Naive thymus-derived CD8-positive, alpha-beta T cell (primary cell): ENCODE data around the gene ASPHD2. TPM values are rescaled to one million over a fixed set of nuclear protein-coding genes. Genes with fewer than 3 reads are reported as not detected.

ENCODE experiments used
- ATAC-seq, 2 donors: fragments of 150-1000 bp; cut with Tn5 transposase in 1 of 2; sonication (Bioruptor Pico), chemical (Tn5 transposase) in 1 of 2; 1 replicate in 1 of 2; 2 replicates in 1 of 2; pipeline ENCODE4 v1.10.0; 2021; ENCODE audit warnings: mild to moderate bottlenecking in 2 of 2, moderate library complexity in 2 of 2
- POLR2A ChIA-PET: fragments of 350-600 bp; sonication (Branson Sonifier 250); formaldehyde crosslinking; loops from one replicate; lab custom pipeline; 2021; ENCODE audit warnings: antibody characterized with exemption; lab: Charles Lee
- DNase-seq, 10 donors: peaks; one replicate each; pipeline versions ENCODE4 v3.0.0 to v3.0.0-alpha.2; 2020 to 2022
- H3K27ac Mint-ChIP-seq, 10 donors: one replicate each; pipeline ENCODE4 v1.8.0; 2020 to 2022; ENCODE audit warnings: mild to moderate bottlenecking in 10 of 10, mixed read lengths in 10 of 10, moderate library complexity in 4 of 10, inconsistent platforms in 1 of 10
- H3K27me3 Mint-ChIP-seq, 5 donors: one replicate each; pipeline ENCODE4 v1.8.0; 2021 to 2022; ENCODE audit warnings: mixed read lengths in 5 of 5
- H3K36me3 Mint-ChIP-seq, 3 donors: one replicate each; pipeline ENCODE4 v1.8.0; 2020 to 2022; ENCODE audit warnings: mixed read lengths in 3 of 3, mild to moderate bottlenecking in 2 of 3, inconsistent platforms in 1 of 3
- H3K4me1 Mint-ChIP-seq, 4 donors: one replicate each; pipeline ENCODE4 v1.8.0; 2021 to 2022; ENCODE audit warnings: mixed read lengths in 4 of 4
- H3K4me3 Mint-ChIP-seq, 10 donors: one replicate each; pipeline ENCODE4 v1.8.0; 2020 to 2022; ENCODE audit warnings: mild to moderate bottlenecking in 10 of 10, mixed read lengths in 10 of 10, moderate library complexity in 6 of 10, inconsistent platforms in 1 of 10
- H3K9me3 Mint-ChIP-seq, 9 donors: one replicate each; pipeline ENCODE4 v1.8.0; 2020 to 2022; ENCODE audit warnings: mixed read lengths in 9 of 9, mild to moderate bottlenecking in 3 of 9, inconsistent platforms in 1 of 9, moderate library complexity in 1 of 9
- polyA plus RNA-seq, 3 donors: library from polyadenylated mRNA; unstranded; fragments of 300-500 nt; fragmentation: Illumina TruSeq; gene quantifications; one replicate each; pipeline ENCODE4 v1.2.3, GENCODE V29; 2021
- total RNA-seq, 8 experiments: library from RNA in 2 of 8; stranded (reverse) in 2 of 8; gene quantifications; one replicate each; pipeline ENCODE4 v1.2.3 and lab custom pipeline; 2021 to 2026

Gene ASPHD2
- total and polyA plus RNA-seq, 5 experiments from 2014 or later: 2.3 to 3.5 (median 2.9) TPM

- Mint-ChIP-seq H3K36me3 (peaks cover 0 to 79% (median 25%) of the 10 kb centered on the region in 3 donors), H3K27me3 (no peaks in the 10 kb centered on the region), H3K9me3 (no peaks in the 10 kb centered on the region), H3K27ac (no peak overlapping the region), H3K4me3 (no peak overlapping the region), H3K4me1 (peaks cover 0 to 18% (median under 1%) of the 10 kb centered on the region in 4 donors)
- ATAC-seq (no peak), DNase-seq (no peak)
- POLR2A ChIA-PET: no interaction called here
Observed at GRCh38 chr22:26464312-26464711, 35.3 kb downstream of the ASPHD2 start.

GRCh38 chr22:26466196-26466595 is 37.1 kb downstream of the ASPHD2 start:
- peaks cover 0 to 10% (median under 1%) of the 10 kb centered on the region in 4 donors for H3K4me1 Mint-ChIP-seq
- POLR2A ChIA-PET: no interaction called here
- ATAC-seq (no peak), DNase-seq (no peak)
- no peak overlapping the region for H3K4me3 Mint-ChIP-seq
- H3K27ac Mint-ChIP-seq: no peak overlapping the region
- H3K27me3 Mint-ChIP-seq: no peaks in the 10 kb centered on the region
- peaks cover 0 to 84% (median 28%) of the 10 kb centered on the region in 3 donors for H3K36me3 Mint-ChIP-seq
- H3K9me3 Mint-ChIP-seq: no peaks in the 10 kb centered on the region

- H3K36me3 Mint-ChIP-seq: peaks cover 0 to 96% (median 26%) of the 10 kb centered on the region in 3 donors
- H3K4me3 Mint-ChIP-seq: no peak overlapping the region
- peak overlapping the region in 1 of 10 donors; percentile 41 for H3K27ac Mint-ChIP-seq
- no peaks in the 10 kb centered on the region for H3K27me3 Mint-ChIP-seq
- no peak for ATAC-seq
- no peaks in the 10 kb centered on the region for H3K9me3 Mint-ChIP-seq
- DNase-seq: no peak
- POLR2A ChIA-PET: no interaction called here
- H3K4me1 Mint-ChIP-seq: peaks cover 0 to 4% (median 2%) of the 10 kb centered on the region in 4 donors
Observed at GRCh38 chr22:26470807-26471206, 41.7 kb downstream of the ASPHD2 start.

GRCh38 chr22:26471522-26471921 is 42.5 kb downstream of the ASPHD2 start:
- no peaks in the 10 kb centered on the region for H3K9me3 Mint-ChIP-seq
- H3K27me3 Mint-ChIP-seq: no peaks in the 10 kb centered on the region
- no peak overlapping the region for H3K4me3 Mint-ChIP-seq
- no peak for ATAC-seq
- no peak for DNase-seq
- POLR2A ChIA-PET: no interaction called here
- H3K4me1 Mint-ChIP-seq: peaks cover under 1 to 5% (median 3%) of the 10 kb centered on the region in 4 donors
- no peak overlapping the region for H3K27ac Mint-ChIP-seq
- peaks cover under 1 to 93% (median 27%) of the 10 kb centered on the region in 3 donors for H3K36me3 Mint-ChIP-seq

- Mint-ChIP-seq H3K27me3 (no peaks in the 10 kb centered on the region), H3K4me3 (no peak overlapping the region), H3K27ac (peak overlapping the region in 2 of 10 donors; percentile 31 to 76), H3K4me1 (peaks cover 20 to 31% (median 26%) of the 10 kb centered on the region in 4 donors), H3K36me3 (peaks cover 10 to 87% (median 23%) of the 10 kb centered on the region in 3 donors), H3K9me3 (no peaks in the 10 kb centered on the region)
- no peak for DNase-seq
- no peak for ATAC-seq
- POLR2A ChIA-PET: no interaction called here
Observed at GRCh38 chr22:26474682-26475081, 45.6 kb downstream of the ASPHD2 start.

GRCh38 chr22:26476705-26477340 is 47.8 kb downstream of the ASPHD2 start:
- Mint-ChIP-seq H3K4me3 (no peak overlapping the region), H3K27ac (no peak overlapping the region), H3K9me3 (no peaks in the 10 kb centered on the region)

GRCh38 chr22:26477341-26477731 is 48.3 kb downstream of the ASPHD2 start:
- ATAC-seq (no peak), DNase-seq (no peak)
- POLR2A ChIA-PET: no interaction called here
- Mint-ChIP-seq H3K4me3 (peak overlapping the region in 2 of 10 donors; percentile 41 to 48), H3K36me3 (peaks cover 10 to 70% (median 20%) of the 10 kb centered on the region in 3 donors), H3K9me3 (no peaks in the 10 kb centered on the region), H3K4me1 (peaks cover 36 to 57% (median 52%) of the 10 kb centered on the region in 4 donors), H3K27ac (peak overlapping the region in 1 of 10 donors; percentile 68), H3K27me3 (no peaks in the 10 kb centered on the region)

More at GRCh38 chr22:26476705-26477340, 47.8 kb downstream of the ASPHD2 start:
- peaks cover 31 to 52% (median 47%) of the 10 kb centered on the region in 4 donors for H3K4me1 Mint-ChIP-seq
- no peaks in the 10 kb centered on the region for H3K27me3 Mint-ChIP-seq
- H3K36me3 Mint-ChIP-seq: peaks cover 10 to 74% (median 20%) of the 10 kb centered on the region in 3 donors
- POLR2A ChIA-PET: no interaction called here
- no peak for ATAC-seq
- DNase-seq: no peak

GRCh38 chr22:26479043-26479791 is 50.2 kb downstream of the ASPHD2 start:
- DNase-seq: no peak
- ATAC-seq: no peak
- Mint-ChIP-seq H3K4me3 (peak overlapping the region; percentile 57 to 93 (median 80)), H3K27me3 (no peaks in the 10 kb centered on the region), H3K4me1 (peaks cover 46 to 70% (median 66%) of the 10 kb centered on the region in 4 donors), H3K27ac (peak overlapping the region; percentile 17 to 93 (median 70)), H3K36me3 (peaks cover 10 to 52% (median 14%) of the 10 kb centered on the region in 3 donors), H3K9me3 (no peaks in the 10 kb centered on the region)
- POLR2A ChIA-PET: interaction anchor here (0.6 to 0.7 kb wide), 2 partner anchors 39 to 81 kb away, joined by 3 to 4 read pairs; no protein-coding TSS in a partner anchor

GRCh38 chr22:26479792-26480610 is 50.9 kb downstream of the ASPHD2 start:
- H3K36me3 Mint-ChIP-seq: peaks cover 10 to 44% (median 11%) of the 10 kb centered on the region in 3 donors
- H3K4me3 Mint-ChIP-seq: peak overlapping the region; percentile 57 to 93 (median 80)
- ATAC-seq (no peak), DNase-seq (no peak)
- no peaks in the 10 kb centered on the region for H3K27me3 Mint-ChIP-seq
- H3K4me1 Mint-ChIP-seq: peaks cover 49 to 74% (median 72%) of the 10 kb centered on the region in 4 donors
- peak overlapping the region; percentile 13 to 93 (median 70) for H3K27ac Mint-ChIP-seq
- H3K9me3 Mint-ChIP-seq: no peaks in the 10 kb centered on the region
- POLR2A ChIA-PET: interaction anchor here (1.1 kb wide), 1 partner anchor 114 kb away, joined by 3 read pairs; no protein-coding TSS in a partner anchor

GRCh38 chr22:26480611-26480932 is 51.5 kb downstream of the ASPHD2 start:
- DNase-seq: no peak
- H3K36me3 Mint-ChIP-seq: peaks cover 10 to 40% (median 11%) of the 10 kb centered on the region in 3 donors
- H3K27me3 Mint-ChIP-seq: no peaks in the 10 kb centered on the region
- H3K27ac Mint-ChIP-seq: peak overlapping the region in 3 of 10 donors; percentile 25 to 93 (median 32)
- H3K9me3 Mint-ChIP-seq: no peaks in the 10 kb centered on the region
- peak overlapping the region; percentile 13 to 93 (median 70) for H3K4me3 Mint-ChIP-seq
- H3K4me1 Mint-ChIP-seq: peaks cover 51 to 79% (median 77%) of the 10 kb centered on the region in 4 donors
- ATAC-seq: no peak
- POLR2A ChIA-PET: interaction anchor here (1.1 kb wide), 1 partner anchor 113 kb away, joined by 3 read pairs; no protein-coding TSS in a partner anchor

- H3K27me3 Mint-ChIP-seq: no peaks in the 10 kb centered on the region
- H3K27ac Mint-ChIP-seq: peak overlapping the region in 5 of 10 donors; percentile 28 to 99 (median 93)
- DNase-seq (no peak), ATAC-seq (no peak)
- peaks cover 54 to 86% (median 83%) of the 10 kb centered on the region in 4 donors for H3K4me1 Mint-ChIP-seq
- H3K9me3 Mint-ChIP-seq: no peaks in the 10 kb centered on the region
- POLR2A ChIA-PET: interaction anchor here (1.1 to 1.2 kb wide), 2 partner anchors 14 to 112 kb away, joined by 3 read pairs; no protein-coding TSS in a partner anchor
- H3K36me3 Mint-ChIP-seq: peaks cover 10 to 43% (median 11%) of the 10 kb centered on the region in 3 donors
- peak overlapping the region; percentile 15 to 93 (median 78) for H3K4me3 Mint-ChIP-seq
Observed at GRCh38 chr22:26481112-26481693, 52.1 kb downstream of the ASPHD2 start.
